ENCODE data around the gene MYRIP. TPM values are rescaled to one million over a fixed set of nuclear protein-coding genes. Genes with fewer than 3 reads are reported as not detected.

Gene MYRIP
- polyA plus RNA-seq, 1 of the 3 experiments (the other 2 are of a cell fraction): 1.2 TPM

GRCh38 chr3:39937315-39937714 lies 127.9 kb downstream of the MYRIP start:
- H3K9me2 ChIP-seq: no peaks in the 10 kb centered on the region
- POLR2A ChIA-PET: no interaction called here
- no peaks in the 10 kb centered on the region for H3K9me3 ChIP-seq

DNA sequence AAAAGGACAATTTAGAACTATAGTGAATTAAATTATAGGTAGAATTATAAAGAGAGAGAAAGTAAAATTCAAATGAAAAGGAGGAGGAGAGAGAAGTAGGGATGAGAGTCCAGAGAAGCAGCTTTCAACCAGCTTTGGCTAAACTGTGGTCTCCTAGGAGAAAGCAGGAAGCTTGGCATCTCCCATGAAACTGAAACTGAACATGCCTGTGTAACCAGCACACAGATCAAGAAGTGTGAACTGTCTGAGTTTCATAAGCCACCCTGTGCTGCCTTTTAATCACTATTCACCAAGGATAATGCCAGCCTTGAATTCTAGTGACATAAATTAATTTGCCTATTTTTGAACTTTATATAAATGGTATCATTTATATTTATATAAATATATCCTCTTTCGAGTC lies 128.5 kb downstream of the MYRIP start:
- no peaks in the 10 kb centered on the region for H3K79me2 ChIP-seq (ENCODE audit: insufficient read depth)
- H2AFZ ChIP-seq (ENCODE audit: low read depth): no peak overlapping the region
- H3K27me3 ChIP-seq (ENCODE audit: insufficient read depth): no peaks in the 10 kb centered on the region
- no peak overlapping the region for H3K27ac ChIP-seq (ENCODE audit: low read depth in 2 of 2, low read length in 1 of 2)
- H3K9ac ChIP-seq: no peak overlapping the region
- no peaks in the 10 kb centered on the region for H3K9me3 ChIP-seq
- peaks cover 0 to 8% of the 10 kb centered on the region in 2 experiments; a peak in 1 of 4 replicates for H3K4me1 ChIP-seq (ENCODE audit: control insufficient read depth in 1 of 2, insufficient read depth in 2 of 2, low read depth in 1 of 2, low read length in 1 of 2)
- no peak overlapping the region for H3K4me3 ChIP-seq (ENCODE audit: low read depth in 2 of 2, low read length in 1 of 2)
- DNase-seq: no peak
- no peak for TF ChIP-seq FOXM1 (IDR thresholded peaks at IDR 0.05; ENCODE audit: low read depth)
- no peak for TF ChIP-seq SMC3 (IDR thresholded peaks at IDR 0.05; ENCODE audit: low read depth, low read length)
- no peak for TF ChIP-seq TAF1 (IDR thresholded peaks at IDR 0.05; ENCODE audit: borderline replicate concordance, low read depth, low read length)
- TF ChIP-seq USF2 (IDR thresholded peaks at IDR 0.05; ENCODE audit: borderline replicate concordance, low read depth, low read length): no peak
- no peak for TF ChIP-seq CTCF (IDR thresholded peaks at IDR 0.05)
- ChIA-PET POLR2A (no interaction called here), CTCF (no interaction called here)
- no peaks in the 10 kb centered on the region for H3K36me3 ChIP-seq (replicated peaks in 1 of 2; ENCODE audit: control insufficient read depth in 1 of 2, insufficient read depth in 2 of 2, low read length in 1 of 2)
- H3F3A ChIP-seq (replicated peaks; ENCODE audit: insufficient read depth): no peaks in the 10 kb centered on the region
- no peaks in the 10 kb centered on the region for H4K20me1 ChIP-seq (ENCODE audit: insufficient read depth)
- no peak overlapping the region for H3K4me2 ChIP-seq
- no peaks in the 10 kb centered on the region for H3K9me2 ChIP-seq
- 47% methylated on average over 1 of the region's 1 CpG for WGBS (ENCODE audit: low lambda C conversion rate)

More at GRCh38 chr3:39937315-39937714, 127.9 kb downstream of the MYRIP start:
- peaks cover 0 to 8% of the 10 kb centered on the region in 2 experiments; a peak in 1 of 4 replicates for H3K4me1 ChIP-seq (ENCODE audit: control insufficient read depth in 1 of 2, insufficient read depth in 2 of 2, low read depth in 1 of 2, low read length in 1 of 2)
- H3K4me3 ChIP-seq (ENCODE audit: low read depth in 2 of 2, low read length in 1 of 2): no peak overlapping the region
- TF ChIP-seq EP300 (IDR thresholded peaks at IDR 0.05; ENCODE audit: borderline replicate concordance in 1 of 2, low read depth in 1 of 2, low read length in 1 of 2) (no peak), RAD21 (IDR thresholded peaks at IDR 0.05; ENCODE audit: low read length) (no peak), IRF3 (IDR thresholded peaks at IDR 0.05; ENCODE audit: low read depth, low read length) (no peak), GABPA (IDR thresholded peaks at IDR 0.05; ENCODE audit: low read depth) (no peak), TCF12 (IDR thresholded peaks at IDR 0.05) (no peak), YY1 (IDR thresholded peaks at IDR 0.05; ENCODE audit: low read depth) (no peak), ZBTB33 (IDR thresholded peaks at IDR 0.05; ENCODE audit: borderline replicate concordance, low read depth) (no peak), RFX5 (IDR thresholded peaks at IDR 0.05; ENCODE audit: low read length) (no peak), ELF1 (IDR thresholded peaks at IDR 0.05) (no peak), SMC3 (IDR thresholded peaks at IDR 0.05; ENCODE audit: low read depth, low read length) (no peak), FOSL2 (IDR thresholded peaks at IDR 0.05; ENCODE audit: borderline replicate concordance, low read depth) (no peak), EZH2phosphoT487 (IDR thresholded peaks at IDR 0.05; ENCODE audit: borderline replicate concordance, low read depth) (no peak), RCOR1 (IDR thresholded peaks at IDR 0.05; ENCODE audit: low read length) (no peak), TEAD4 (IDR thresholded peaks at IDR 0.05; ENCODE audit: borderline replicate concordance, insufficient read depth) (no peak), JUND (IDR thresholded peaks at IDR 0.05) (no peak)
- TF ChIP-seq, protein P1, sequence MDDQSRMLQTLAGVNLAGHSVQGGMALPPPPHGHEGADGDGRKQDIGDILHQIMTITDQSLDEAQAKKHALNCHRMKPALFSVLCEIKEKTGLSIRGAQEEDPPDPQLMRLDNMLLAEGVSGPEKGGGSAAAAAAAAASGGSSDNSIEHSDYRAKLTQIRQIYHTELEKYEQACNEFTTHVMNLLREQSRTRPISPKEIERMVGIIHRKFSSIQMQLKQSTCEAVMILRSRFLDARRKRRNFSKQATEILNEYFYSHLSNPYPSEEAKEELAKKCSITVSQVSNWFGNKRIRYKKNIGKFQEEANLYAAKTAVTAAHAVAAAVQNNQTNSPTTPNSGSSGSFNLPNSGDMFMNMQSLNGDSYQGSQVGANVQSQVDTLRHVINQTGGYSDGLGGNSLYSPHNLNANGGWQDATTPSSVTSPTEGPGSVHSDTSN (IDR thresholded peaks at IDR 0.05): no peak
- no peaks in the 10 kb centered on the region for H3K79me2 ChIP-seq (ENCODE audit: insufficient read depth)
- no peak overlapping the region for H3K4me2 ChIP-seq
- no peak overlapping the region for H3K27ac ChIP-seq (ENCODE audit: low read depth in 2 of 2, low read length in 1 of 2)
- CTCF ChIA-PET: no interaction called here
- H3F3A ChIP-seq (replicated peaks; ENCODE audit: insufficient read depth): no peaks in the 10 kb centered on the region
- no peaks in the 10 kb centered on the region for H3K27me3 ChIP-seq (ENCODE audit: insufficient read depth)
- no peak overlapping the region for H3K9ac ChIP-seq
- no peak for DNase-seq
- H3K36me3 ChIP-seq (replicated peaks in 1 of 2; ENCODE audit: control insufficient read depth in 1 of 2, insufficient read depth in 2 of 2, low read length in 1 of 2): no peaks in the 10 kb centered on the region
- H2AFZ ChIP-seq (ENCODE audit: low read depth): no peak overlapping the region
- no peaks in the 10 kb centered on the region for H4K20me1 ChIP-seq (ENCODE audit: insufficient read depth)

Measured in SK-N-SH (cell line).